Measurements from ENCODE around the gene NRXN3. TPM values are rescaled to one million over a fixed set of nuclear protein-coding genes. Genes with fewer than 3 reads are reported as not detected.

NRXN3 gene
- total and polyA plus RNA-seq, 2 experiments from 2014 or later, result 0.08 to 0.11 TPM

GRCh38 chr14:78173346-78174035 is 3.3 kb downstream of the NRXN3 start:
- TF ChIP-seq EZH2phosphoT487 (IDR thresholded peaks at IDR 0.05; ENCODE audit: insufficient read depth, low read depth), result no peak
- WGBS, 2 experiments (ENCODE audit: low coverage in 1 of 2, low lambda C conversion rate in 2 of 2, missing lambda C conversion rate in 2 of 2), result 40 to 42% methylated on average over 16 to 21 of the region's 21 CpGs
- H3K27me3 ChIP-seq (replicated peaks; ENCODE audit: insufficient read depth), result no peaks in the 10 kb centered on the region

GRCh38 chr14:78175412-78175811 is 5.2 kb downstream of the NRXN3 start:
- H3K9me2 ChIP-seq (ENCODE audit: insufficient read depth), result no peaks in the 10 kb centered on the region
- H4K20me1 ChIP-seq (ENCODE audit: insufficient read depth), result no peaks in the 10 kb centered on the region
- H3K9ac ChIP-seq, result no peak overlapping the region
- no peak for DNase-seq
- 55 to 65% methylated on average over 6 to 9 of the region's 9 CpGs for WGBS, 2 experiments (ENCODE audit: low coverage in 1 of 2, low lambda C conversion rate in 2 of 2, missing lambda C conversion rate in 2 of 2)
- no peak overlapping the region for H3K4me2 ChIP-seq (ENCODE audit: unreplicated experiment)
- no peaks in the 10 kb centered on the region for H3F3A ChIP-seq (ENCODE audit: insufficient read depth)
- H3K4me1 ChIP-seq (ENCODE audit: insufficient read depth), result no peaks in the 10 kb centered on the region
- no peak for TF ChIP-seq EZH2 (IDR thresholded peaks at IDR 0.05; ENCODE audit: insufficient read depth, poor library complexity, severe bottlenecking)
- TF ChIP-seq EZH2phosphoT487 (IDR thresholded peaks at IDR 0.05; ENCODE audit: insufficient read depth, low read depth), result no peak
- no peaks in the 10 kb centered on the region for H3K9me3 ChIP-seq (ENCODE audit: low read depth)
- H3K27me3 ChIP-seq (replicated peaks; ENCODE audit: insufficient read depth), result no peaks in the 10 kb centered on the region
- in situ Hi-C loops (cut with MboI), result no loop called here
- no peaks in the 10 kb centered on the region for H3K79me2 ChIP-seq (ENCODE audit: insufficient read depth)
- H3K4me3 ChIP-seq, result no peak overlapping the region
- H2AFZ ChIP-seq, result no peak overlapping the region
- no peaks in the 10 kb centered on the region for H3K36me3 ChIP-seq (ENCODE audit: low read depth)
- no peak overlapping the region for H3K27ac ChIP-seq

More at GRCh38 chr14:78173346-78174035, 3.3 kb downstream of the NRXN3 start:
- Histone ChIP-seq H3K9me3 (ENCODE audit: low read depth) (no peaks in the 10 kb centered on the region), H3K9ac (no peak overlapping the region), H3K79me2 (ENCODE audit: insufficient read depth) (no peaks in the 10 kb centered on the region), H3K4me3 (no peak overlapping the region), H3K36me3 (ENCODE audit: low read depth) (no peaks in the 10 kb centered on the region), H3K4me1 (ENCODE audit: insufficient read depth) (no peaks in the 10 kb centered on the region), H2AFZ (no peak overlapping the region), H3K27ac (no peak overlapping the region), H3F3A (ENCODE audit: insufficient read depth) (no peaks in the 10 kb centered on the region), H3K9me2 (ENCODE audit: insufficient read depth) (no peaks in the 10 kb centered on the region), H3K4me2 (ENCODE audit: unreplicated experiment) (no peak overlapping the region), H4K20me1 (ENCODE audit: insufficient read depth) (no peaks in the 10 kb centered on the region)
- in situ Hi-C loops (cut with MboI), result no loop called here
- DNase-seq, result no peak

- in situ Hi-C loops (cut with MboI), result no loop called here
- no peaks in the 10 kb centered on the region for H3K9me2 ChIP-seq (ENCODE audit: insufficient read depth)
- DNase-seq, result no peak
These were observed 7.9 kb downstream of the NRXN3 start for GRCh38 chr14:78178071-78178470.

GRCh38 chr14:78178971-78179370 is 8.8 kb downstream of the NRXN3 start:
- Histone ChIP-seq H3F3A (ENCODE audit: insufficient read depth) (no peaks in the 10 kb centered on the region), H3K9me2 (ENCODE audit: insufficient read depth) (no peaks in the 10 kb centered on the region), H3K9ac (no peak overlapping the region), H3K4me3 (no peak overlapping the region), H3K27me3 (replicated peaks; ENCODE audit: insufficient read depth) (no peaks in the 10 kb centered on the region), H3K4me1 (ENCODE audit: insufficient read depth) (no peaks in the 10 kb centered on the region), H3K4me2 (ENCODE audit: unreplicated experiment) (no peak overlapping the region), H3K9me3 (ENCODE audit: low read depth) (no peaks in the 10 kb centered on the region), H3K27ac (no peak overlapping the region), H2AFZ (no peak overlapping the region), H4K20me1 (ENCODE audit: insufficient read depth) (no peaks in the 10 kb centered on the region), H3K79me2 (ENCODE audit: insufficient read depth) (no peaks in the 10 kb centered on the region), H3K36me3 (ENCODE audit: low read depth) (no peaks in the 10 kb centered on the region)
- in situ Hi-C loops (cut with MboI), result no loop called here
- WGBS, 2 experiments (ENCODE audit: low coverage in 1 of 2, low lambda C conversion rate in 2 of 2, missing lambda C conversion rate in 2 of 2), result 4 to 10% methylated on average over 3 of the region's 3 CpGs
- TF ChIP-seq EZH2 (IDR thresholded peaks at IDR 0.05; ENCODE audit: insufficient read depth, poor library complexity, severe bottlenecking), result no peak
- TF ChIP-seq EZH2phosphoT487 (IDR thresholded peaks at IDR 0.05; ENCODE audit: insufficient read depth, low read depth), result no peak
- no peak for DNase-seq

More at GRCh38 chr14:78178071-78178470, 7.9 kb downstream of the NRXN3 start:
- Histone ChIP-seq H3K9me3 (ENCODE audit: low read depth) (no peaks in the 10 kb centered on the region), H3K4me1 (ENCODE audit: insufficient read depth) (no peaks in the 10 kb centered on the region), H3K36me3 (ENCODE audit: low read depth) (no peaks in the 10 kb centered on the region), H3K9ac (no peak overlapping the region), H3K4me3 (no peak overlapping the region), H3K79me2 (ENCODE audit: insufficient read depth) (no peaks in the 10 kb centered on the region), H3K27me3 (replicated peaks; ENCODE audit: insufficient read depth) (no peaks in the 10 kb centered on the region), H2AFZ (no peak overlapping the region), H3F3A (ENCODE audit: insufficient read depth) (no peaks in the 10 kb centered on the region), H3K4me2 (ENCODE audit: unreplicated experiment) (no peak overlapping the region), H4K20me1 (ENCODE audit: insufficient read depth) (no peaks in the 10 kb centered on the region), H3K27ac (no peak overlapping the region)
- TF ChIP-seq EZH2phosphoT487 (IDR thresholded peaks at IDR 0.05; ENCODE audit: insufficient read depth, low read depth) (no peak), EZH2 (IDR thresholded peaks at IDR 0.05; ENCODE audit: insufficient read depth, poor library complexity, severe bottlenecking) (no peak)
- 13 to 16% methylated on average over 3 of the region's 3 CpGs for WGBS, 2 experiments (ENCODE audit: low coverage in 1 of 2, low lambda C conversion rate in 2 of 2, missing lambda C conversion rate in 2 of 2)
